ENCODE measurements around the gene WBP11. TPM values are rescaled to one million over a fixed set of nuclear protein-coding genes. Genes with fewer than 3 reads are reported as not detected.
A peak's percentile ranks its signal among the peaks of the same experiment; 100 is the strongest.

WBP11 gene
- total RNA-seq, 1 experiment from 2014 or later, result 56.6 TPM

DNA sequence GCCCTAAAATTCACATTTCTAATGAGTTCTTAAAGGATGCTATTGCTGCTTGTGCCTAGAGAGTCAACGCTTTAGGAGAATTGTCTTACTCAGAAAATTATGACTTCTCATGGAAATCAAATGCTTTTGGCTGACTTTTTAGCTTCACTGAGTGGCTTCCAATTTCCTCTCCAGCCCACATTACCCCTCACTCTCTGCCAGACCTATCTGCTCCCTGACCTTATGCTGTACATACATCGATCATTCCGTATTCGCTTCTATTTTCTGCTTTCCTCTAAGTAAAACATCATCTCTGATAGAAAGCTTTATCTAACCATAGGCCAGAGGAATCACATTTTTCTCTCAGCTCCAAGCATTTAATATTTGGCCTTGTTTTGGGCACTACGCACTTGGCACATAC lies 23.2 kb upstream of the WBP11 start:
- ChIA-PET POLR2A (interaction anchor here (0.6 to 3.1 kb wide), 4 partner anchors 14 to 544 kb away, joined by 3 to 19 read pairs (median 7); partner anchors contain the start of genes C12orf60 and WBP11), CTCF (interaction anchor here (1.5 to 1.7 kb wide), 2 partner anchors 15 to 16 kb away, joined by 3 to 5 read pairs; no protein-coding TSS in a partner anchor)
- H3K4me1 Mint-ChIP-seq (ENCODE audit: insufficient read depth, unreplicated experiment), result peaks cover 19% of the 10 kb centered on the region
- TF ChIP-seq CTCF (IDR thresholded peaks at IDR 0.05; ENCODE audit: unreplicated experiment), result no peak
- no TSS peak for BruUV-seq (replicated peaks)
- H3K27ac Mint-ChIP-seq (ENCODE audit: low read depth, unreplicated experiment), result no peak overlapping the region
- H3K27me3 Mint-ChIP-seq (ENCODE audit: insufficient read depth, unreplicated experiment), result no peaks in the 10 kb centered on the region
- intact Hi-C loops (cut with micrococcal nuclease), result no loop called here
- DNase-seq (ENCODE audit: unreplicated experiment), result no peak
- no peak overlapping the region for H3K4me3 Mint-ChIP-seq (ENCODE audit: unreplicated experiment)
- no peaks in the 10 kb centered on the region for H3K9me3 Mint-ChIP-seq (ENCODE audit: unreplicated experiment)
- no peaks in the 10 kb centered on the region for H3K36me3 Mint-ChIP-seq (ENCODE audit: insufficient read depth, unreplicated experiment)

GRCh38 chr12:14825256-14825655 lies 22.0 kb upstream of the WBP11 start:
- Mint-ChIP-seq H3K9me3 (ENCODE audit: unreplicated experiment) (no peaks in the 10 kb centered on the region), H3K36me3 (ENCODE audit: insufficient read depth, unreplicated experiment) (no peaks in the 10 kb centered on the region), H3K4me1 (ENCODE audit: insufficient read depth, unreplicated experiment) (peaks cover 19% of the 10 kb centered on the region), H3K27me3 (ENCODE audit: insufficient read depth, unreplicated experiment) (no peaks in the 10 kb centered on the region), H3K4me3 (ENCODE audit: unreplicated experiment) (no peak overlapping the region), H3K27ac (ENCODE audit: low read depth, unreplicated experiment) (peak overlapping the region; percentile 67)
- BruUV-seq (replicated peaks), result no TSS peak
- intact Hi-C loops (cut with micrococcal nuclease), result loop anchor here (2.0 kb wide), 1 partner anchor 22 kb away; the partner anchor contains the start of genes C12orf60 and WBP11
- TF ChIP-seq CTCF (IDR thresholded peaks at IDR 0.05; ENCODE audit: unreplicated experiment), result no peak
- CTCF ChIA-PET, result interaction anchor here (0.6 to 1.7 kb wide), 5 partner anchors 12 to 196 kb away, joined by 3 to 5 read pairs (median 3); no protein-coding TSS in a partner anchor
- DNase-seq (ENCODE audit: unreplicated experiment), result no peak
- POLR2A ChIA-PET, result interaction anchor here (0.5 to 3.1 kb wide), 9 partner anchors 9 to 395 kb away, joined by 3 to 19 read pairs (median 6); partner anchors contain the start of genes C12orf60 and WBP11

- CTCF ChIA-PET, result interaction anchor here (0.7 to 1.5 kb wide), 2 partner anchors 13 kb away, joined by 3 to 4 read pairs; no protein-coding TSS in a partner anchor
- Mint-ChIP-seq H3K27me3 (ENCODE audit: insufficient read depth, unreplicated experiment) (no peaks in the 10 kb centered on the region), H3K36me3 (ENCODE audit: insufficient read depth, unreplicated experiment) (no peaks in the 10 kb centered on the region), H3K9me3 (ENCODE audit: unreplicated experiment) (no peaks in the 10 kb centered on the region), H3K27ac (ENCODE audit: low read depth, unreplicated experiment) (peak overlapping the region; percentile 67), H3K4me1 (ENCODE audit: insufficient read depth, unreplicated experiment) (peaks cover 19% of the 10 kb centered on the region), H3K4me3 (ENCODE audit: unreplicated experiment) (no peak overlapping the region)
- intact Hi-C loops (cut with micrococcal nuclease), result loop anchor here (2.0 kb wide), 1 partner anchor 21 kb away; the partner anchor contains the start of genes C12orf60 and WBP11
- TF ChIP-seq CTCF (IDR thresholded peaks at IDR 0.05; ENCODE audit: unreplicated experiment), result no peak
- DNase-seq (ENCODE audit: unreplicated experiment), result no peak
- POLR2A ChIA-PET, result interaction anchor here (0.6 to 3.1 kb wide), 6 partner anchors 10 to 396 kb away, joined by 3 to 19 read pairs (median 8); partner anchors contain the start of genes C12orf60 and WBP11
- no TSS peak for BruUV-seq (replicated peaks)
Measured at GRCh38 chr12:14824012-14824634, 20.8 kb upstream of the WBP11 start.

GRCh38 chr12:14814014-14814413 lies 10.7 kb upstream of the WBP11 start, which contains the start of gene SMCO3:
TSS of gene SMCO3 (minus strand) at chr12:14814182. CDS start at chr12:14806680, 7,502 bp downstream.
- ChIA-PET POLR2A (interaction anchor here (0.8 to 2.4 kb wide), 5 partner anchors 11 to 42 kb away, joined by 3 to 9 read pairs (median 4); partner anchors contain the start of genes C12orf60 and WBP11), CTCF (interaction anchor here (0.6 to 1.3 kb wide), 2 partner anchors 170 to 182 kb away, joined by 3 to 12 read pairs; no protein-coding TSS in a partner anchor)
- H3K9me3 Mint-ChIP-seq (ENCODE audit: unreplicated experiment), result no peaks in the 10 kb centered on the region
- no TSS peak for BruUV-seq (replicated peaks)
- no peaks in the 10 kb centered on the region for H3K36me3 Mint-ChIP-seq (ENCODE audit: insufficient read depth, unreplicated experiment)
- H3K4me3 Mint-ChIP-seq (ENCODE audit: unreplicated experiment), result peak within 1 kb of the TSS; percentile 60
- no peaks in the 10 kb centered on the region for H3K27me3 Mint-ChIP-seq (ENCODE audit: insufficient read depth, unreplicated experiment)
- intact Hi-C loops (cut with micrococcal nuclease), result no loop called here
- no peak for TF ChIP-seq CTCF (IDR thresholded peaks at IDR 0.05; ENCODE audit: unreplicated experiment)
- H3K27ac Mint-ChIP-seq (ENCODE audit: low read depth, unreplicated experiment), result peak within 1 kb of the TSS; percentile 11
- DNase-seq (ENCODE audit: unreplicated experiment), result no peak
- peaks cover 6% of the 10 kb centered on the region for H3K4me1 Mint-ChIP-seq (ENCODE audit: insufficient read depth, unreplicated experiment)

Measured in MCF 10A (cell line).